ENCODE results near the gene THRB. TPM values are rescaled to one million over a fixed set of nuclear protein-coding genes. Genes with fewer than 3 reads are reported as not detected.

THRB gene
- total RNA-seq, 1 experiment from 2014 or later: 5.8 TPM

- TF ChIP-seq ZNF281 (CRISPR knock-in tag; IDR thresholded peaks at IDR 0.05) (no peak), ZNF671 (CRISPR knock-in tag; IDR thresholded peaks at IDR 0.05) (no peak), NR2C2 (CRISPR knock-in tag; IDR thresholded peaks at IDR 0.05) (no peak), USF1 (CRISPR knock-in tag; IDR thresholded peaks at IDR 0.05) (no peak)
These were observed 343.1 kb downstream of the THRB start (continued) for GRCh38 chr3:24151594-24151993.

GRCh38 chr3:24149032-24149431, 345.6 kb downstream of the THRB start:
- DNase-seq (ENCODE audit: low spot score) (no peak), ATAC-seq (peak; percentile 93)
- H3K9me3 Mint-ChIP-seq: no peaks in the 10 kb centered on the region
- ChIA-PET POLR2A (no interaction called here), CTCF (interaction anchor here (0.5 to 1.7 kb wide), 3 partner anchors 37 to 78 kb away, joined by 3 to 8 read pairs (median 3); no protein-coding TSS in a partner anchor)
- H3K4me3 Mint-ChIP-seq: no peak overlapping the region
- no peaks in the 10 kb centered on the region for H3K36me3 Mint-ChIP-seq
- no peaks in the 10 kb centered on the region for H3K27me3 Mint-ChIP-seq (ENCODE audit: low read depth)
- TF ChIP-seq CTCF (IDR thresholded peaks at IDR 0.05) (0 out of 2 replicates have a peak, but pooled peaks have one; percentile 8), ZSCAN18 (CRISPR knock-in tag; IDR thresholded peaks at IDR 0.05) (no peak)
- peaks cover 15% of the 10 kb centered on the region for H3K4me1 Mint-ChIP-seq
- H3K27ac Mint-ChIP-seq: no peak overlapping the region

GRCh38 chr3:24145981-24146822, 348.4 kb downstream of the THRB start:
- ATAC-seq (no peak; the same call in 1 of the 2 replicates), DNase-seq (ENCODE audit: low spot score) (no peak)
- Mint-ChIP-seq H3K36me3 (no peaks in the 10 kb centered on the region), H3K4me1 (peaks cover 15% of the 10 kb centered on the region), H3K27ac (no peak overlapping the region), H3K9me3 (no peaks in the 10 kb centered on the region), H3K27me3 (ENCODE audit: low read depth) (no peaks in the 10 kb centered on the region), H3K4me3 (no peak overlapping the region)
- POLR2A ChIA-PET: no interaction called here
- TF ChIP-seq NFATC4 (CRISPR knock-in tag; IDR thresholded peaks at IDR 0.05) (no peak), ZMAT4 (CRISPR knock-in tag; IDR thresholded peaks at IDR 0.05) (no peak), ZNF281 (CRISPR knock-in tag; IDR thresholded peaks at IDR 0.05) (no peak), ELF4 (CRISPR knock-in tag; IDR thresholded peaks at IDR 0.05; ENCODE audit: low read depth) (no peak), E2F1 (CRISPR knock-in tag; IDR thresholded peaks at IDR 0.05) (no peak), SMAD3 (CRISPR knock-in tag; IDR thresholded peaks at IDR 0.05; ENCODE audit: borderline replicate concordance) (no peak), ZNF423 (CRISPR knock-in tag; IDR thresholded peaks at IDR 0.05) (no peak), ZNF138 (CRISPR knock-in tag; conservative IDR thresholded peaks at IDR 0.05) (no peak), FOXP1 (CRISPR knock-in tag; IDR thresholded peaks at IDR 0.05; ENCODE audit: borderline replicate concordance) (no peak)
- CTCF ChIA-PET: interaction anchor here (0.6 to 1.1 kb wide), 3 partner anchors 10 to 52 kb away, joined by 3 to 4 read pairs (median 4); no protein-coding TSS in a partner anchor
